GM23248 (cell line): ENCODE measurements around the gene UBALD2. TPM values are rescaled to one million over a fixed set of nuclear protein-coding genes. Genes with fewer than 3 reads are reported as not detected.

Experiments
- DNase-seq: peaks from one replicate; pipeline ENCODE4 v3.0.0-alpha.2; 2015
- H2AFZ ChIP-seq: fragments of 200-600 bp; sonication (generic); 2 replicates; pipeline ENCODE4 v1.6.1; 2016; ENCODE audit warnings: antibody characterized with exemption
- H3F3A ChIP-seq: fragments of 200-600 bp; sonication (generic); 2 replicates; pipeline ENCODE4 v1.6.1; 2016; ENCODE audit warnings: mild to moderate bottlenecking, antibody characterized with exemption, mixed run types; ENCODE audit not compliant: insufficient read depth
- H3K27ac ChIP-seq: fragments of 200-600 bp; sonication (generic); 2 replicates; pipeline ENCODE4 v1.5.1; 2016; ENCODE audit warnings: mild to moderate bottlenecking
- H3K27me3 ChIP-seq: fragments of 200-600 bp; sonication (generic); replicated peaks from 2 replicates; pipeline ENCODE4 v1.6.1; 2016; ENCODE audit warnings: mild to moderate bottlenecking; ENCODE audit not compliant: insufficient read depth
- H3K36me3 ChIP-seq: fragments of 200-600 bp; sonication (generic); 2 replicates; pipeline ENCODE4 v1.6.1; 2016; ENCODE audit warnings: low read depth, mild to moderate bottlenecking
- H3K4me1 ChIP-seq: fragments of 200-600 bp; sonication (generic); 2 replicates; pipeline ENCODE4 v1.6.1; 2016; ENCODE audit warnings: mild to moderate bottlenecking; ENCODE audit not compliant: insufficient read depth
- H3K4me2 ChIP-seq: fragments of 200-600 bp; sonication (generic); one replicate; pipeline ENCODE4 v1.6.1; 2016; ENCODE audit warnings: mild to moderate bottlenecking; ENCODE audit not compliant: unreplicated experiment
- H3K4me3 ChIP-seq: fragments of 200-600 bp; sonication (generic); 2 replicates; pipeline ENCODE4 v1.5.1; 2016; ENCODE audit warnings: mild to moderate bottlenecking
- H3K79me2 ChIP-seq: fragments of 200-600 bp; sonication (generic); 2 replicates; pipeline ENCODE4 v1.6.1; 2016; ENCODE audit warnings: mild to moderate bottlenecking; ENCODE audit not compliant: insufficient read depth
- H3K9ac ChIP-seq: fragments of 200-600 bp; sonication (generic); 2 replicates; pipeline ENCODE4 v1.6.1; 2016; ENCODE audit warnings: mild to moderate bottlenecking
- H3K9me2 ChIP-seq: fragments of 200-600 bp; sonication (generic); 2 replicates; pipeline ENCODE4 v1.6.1; 2016; ENCODE audit warnings: mixed run types, mild to moderate bottlenecking, moderate library complexity; ENCODE audit not compliant: insufficient read depth
- H3K9me3 ChIP-seq: fragments of 200-600 bp; sonication (generic); one replicate; pipeline ENCODE4 v1.6.1; 2017; ENCODE audit warnings: low read depth
- H4K20me1 ChIP-seq: fragments of 200-600 bp; sonication (generic); 2 replicates; pipeline ENCODE4 v1.6.0; 2016; ENCODE audit not compliant: insufficient read depth
- EZH2 ChIP-seq: fragments of 200-600 bp; sonication (generic); IDR thresholded peaks from 2 replicates; pipeline ENCODE4 v1.6.1; 2018; ENCODE audit warnings: antibody characterized with exemption, mild to moderate bottlenecking; ENCODE audit not compliant: insufficient read depth, poor library complexity, severe bottlenecking
- EZH2phosphoT487 ChIP-seq: fragments of 200-600 bp; sonication (generic); IDR thresholded peaks from 2 replicates; pipeline ENCODE4 v1.6.1; 2018; ENCODE audit warnings: antibody characterized with exemption, moderate library complexity, mild to moderate bottlenecking, low read depth; ENCODE audit not compliant: insufficient read depth
- WGBS, 2 experiments: methylation state at CpG; one replicate each; pipeline ENCODE4 v1.1.6; 2015 to 2017; ENCODE audit warnings: low lambda C conversion rate in 2 of 2, low coverage in 1 of 2; ENCODE audit errors: missing lambda C conversion rate in 2 of 2; 5-methylcytosine and 5-hydroxymethylcytosine counted together
- in situ Hi-C: fragments of 300-500 bp; cut with MboI; formaldehyde crosslinking; loops from 2 replicates; pipeline ENCODE4 v1.15.0; 2020
- polyA plus RNA-seq: library from polyadenylated mRNA; unstranded; fragments of >200 nt; fragmentation: Nextera tagmentation; extraction: Ambion mirVana; gene quantifications from 2 replicates; pipeline ENCODE4 v1.2.1, GENCODE V29; 2016
- total RNA-seq: library from RNA; depleted of rRNA; stranded (reverse); fragments of >200 nt; shearing (Covaris generic); gene quantifications from 2 replicates; pipeline ENCODE4 v1.2.3, GENCODE V29; 2014

UBALD2 gene
- total and polyA plus RNA-seq, 2 experiments from 2014 or later, result 0.56 to 6.4 TPM

DNA sequence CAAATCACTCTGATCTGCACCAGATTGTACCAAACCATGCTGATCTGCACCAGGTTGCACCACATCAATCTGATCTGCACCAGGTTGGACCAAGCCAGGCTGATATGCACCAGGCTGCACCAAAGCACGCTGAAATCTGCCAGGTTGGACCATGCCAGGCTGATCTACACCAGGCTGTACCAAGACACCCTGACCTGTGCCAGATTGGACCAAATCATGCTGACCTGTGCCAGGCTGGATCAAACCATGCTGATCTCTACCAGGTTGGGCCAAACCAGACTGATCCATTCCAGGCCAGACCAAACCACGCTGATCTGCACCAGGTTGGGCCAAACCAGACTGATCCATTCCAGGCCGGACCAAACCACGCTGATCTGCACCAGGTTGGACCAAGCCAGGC is 27.4 kb downstream of the UBALD2 start:
- no peaks in the 10 kb centered on the region for H3K9me2 ChIP-seq
- H3K79me2 ChIP-seq, result no peaks in the 10 kb centered on the region
- WGBS, 2 experiments, result 94 to 98% methylated on average over 4 of the region's 4 CpGs
- H3K4me3 ChIP-seq, result no peak overlapping the region
- H2AFZ ChIP-seq, result no peak overlapping the region
- no peak overlapping the region for H3K4me2 ChIP-seq
- H3K36me3 ChIP-seq, result no peaks in the 10 kb centered on the region
- H3F3A ChIP-seq, result no peaks in the 10 kb centered on the region
- no peak for DNase-seq
- no peaks in the 10 kb centered on the region for H4K20me1 ChIP-seq
- no peak overlapping the region for H3K9ac ChIP-seq
- TF ChIP-seq EZH2phosphoT487 (no peak), EZH2 (no peak)
- no peak overlapping the region for H3K27ac ChIP-seq
- in situ Hi-C loops, result loop anchor here (25.0 kb wide), 1 partner anchor 380 kb away; the partner anchor contains the start of gene MRPL38
- no peaks in the 10 kb centered on the region for H3K27me3 ChIP-seq
- H3K9me3 ChIP-seq, result no peaks in the 10 kb centered on the region
- no peaks in the 10 kb centered on the region for H3K4me1 ChIP-seq

DNA sequence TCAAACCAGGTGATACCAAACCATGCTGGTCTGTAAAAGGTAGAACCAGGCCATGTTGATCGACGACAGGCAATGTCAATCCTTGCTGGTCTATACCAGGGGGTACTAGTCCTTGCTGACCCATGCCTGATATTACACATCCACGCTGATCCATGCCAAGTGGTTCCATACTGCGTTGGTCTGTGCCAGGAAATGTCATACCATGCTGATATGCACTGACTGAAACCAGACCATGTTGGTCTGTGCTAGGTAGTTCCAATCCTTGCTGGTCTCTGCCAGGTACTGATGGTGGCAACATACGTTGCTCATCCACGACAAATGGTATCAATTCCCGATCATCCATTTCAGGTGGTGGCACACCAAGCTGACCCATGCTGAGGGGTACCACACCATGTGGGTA is 28.0 kb downstream of the UBALD2 start:
- TF ChIP-seq EZH2phosphoT487 (no peak), EZH2 (no peak)
- no peak overlapping the region for H3K4me2 ChIP-seq
- no peak overlapping the region for H3K27ac ChIP-seq
- H3F3A ChIP-seq, result no peaks in the 10 kb centered on the region
- DNase-seq, result no peak
- H3K27me3 ChIP-seq, result no peaks in the 10 kb centered on the region
- no peak overlapping the region for H3K4me3 ChIP-seq
- no peaks in the 10 kb centered on the region for H4K20me1 ChIP-seq
- no peak overlapping the region for H2AFZ ChIP-seq
- WGBS, 2 experiments, result 90 to 92% methylated on average over 7 of the region's 7 CpGs
- no peaks in the 10 kb centered on the region for H3K9me3 ChIP-seq
- no peak overlapping the region for H3K9ac ChIP-seq
- no peaks in the 10 kb centered on the region for H3K36me3 ChIP-seq
- H3K9me2 ChIP-seq, result no peaks in the 10 kb centered on the region
- in situ Hi-C loops, result loop anchor here (25.0 kb wide), 1 partner anchor 381 kb away; the partner anchor contains the start of gene MRPL38
- no peaks in the 10 kb centered on the region for H3K4me1 ChIP-seq
- H3K79me2 ChIP-seq, result no peaks in the 10 kb centered on the region

DNA sequence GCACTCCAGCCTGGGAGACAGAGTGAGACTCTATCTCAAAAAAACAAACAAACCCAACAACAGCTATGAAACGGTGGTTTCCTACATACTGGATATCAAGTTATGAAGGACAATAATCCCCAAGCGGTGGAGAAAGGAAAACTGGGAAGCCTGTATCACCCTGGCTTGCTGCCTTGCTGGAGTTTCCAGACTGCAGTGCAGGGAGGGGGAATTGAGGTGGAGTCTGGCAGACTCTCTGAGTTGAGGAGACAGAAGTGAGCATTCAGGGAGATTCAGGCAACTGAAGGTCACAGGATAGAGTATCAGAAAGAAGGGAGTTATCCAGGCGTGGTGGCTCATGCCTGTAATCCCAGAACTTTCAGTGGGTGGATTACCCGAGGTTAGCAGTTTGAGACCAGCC is 31.0 kb downstream of the UBALD2 start:
- Histone ChIP-seq H3K9me3 (no peaks in the 10 kb centered on the region), H3K4me3 (no peak overlapping the region), H3F3A (no peaks in the 10 kb centered on the region), H3K27me3 (no peaks in the 10 kb centered on the region), H3K4me2 (no peak overlapping the region), H3K36me3 (no peaks in the 10 kb centered on the region), H3K9me2 (no peaks in the 10 kb centered on the region), H2AFZ (no peak overlapping the region), H3K27ac (no peak overlapping the region), H3K4me1 (no peaks in the 10 kb centered on the region), H3K79me2 (no peaks in the 10 kb centered on the region), H4K20me1 (no peaks in the 10 kb centered on the region), H3K9ac (no peak overlapping the region)
- WGBS, 2 experiments, result 64 to 70% methylated on average over 4 of the region's 4 CpGs
- in situ Hi-C loops, result loop anchor here (25.0 kb wide), 1 partner anchor 384 kb away; the partner anchor contains the start of gene MRPL38
- TF ChIP-seq EZH2phosphoT487, result no peak
- no peak for TF ChIP-seq EZH2
- no peak for DNase-seq

DNA sequence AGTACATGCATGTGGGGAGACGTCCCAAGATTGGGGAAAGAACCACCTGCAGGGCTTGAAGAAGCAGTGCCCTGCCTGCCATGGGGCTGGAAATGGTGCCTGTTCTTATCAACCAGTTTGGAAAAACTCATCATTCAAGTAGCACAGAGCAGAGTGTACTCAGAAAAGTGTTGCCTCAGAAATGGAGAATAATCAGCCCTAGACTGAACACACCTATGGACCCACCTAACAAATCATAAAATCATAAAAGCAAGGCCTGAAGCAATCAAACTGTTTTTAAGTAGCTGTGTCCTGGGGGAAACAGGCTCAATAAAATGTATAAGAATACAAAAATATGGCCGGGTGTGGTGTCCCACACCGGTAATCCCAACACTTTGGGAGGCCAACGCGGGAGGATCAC is 31.7 kb downstream of the UBALD2 start:
- Histone ChIP-seq H3K9me3 (no peaks in the 10 kb centered on the region), H3K27me3 (no peaks in the 10 kb centered on the region), H3K4me2 (no peak overlapping the region), H3K9ac (no peak overlapping the region), H2AFZ (no peak overlapping the region), H3K36me3 (no peaks in the 10 kb centered on the region), H4K20me1 (no peaks in the 10 kb centered on the region), H3K79me2 (no peaks in the 10 kb centered on the region), H3F3A (no peaks in the 10 kb centered on the region), H3K4me1 (no peaks in the 10 kb centered on the region), H3K27ac (no peak overlapping the region), H3K4me3 (no peak overlapping the region), H3K9me2 (no peaks in the 10 kb centered on the region)
- TF ChIP-seq EZH2 (no peak), EZH2phosphoT487 (no peak)
- 96 to 98% methylated on average over 5 of the region's 5 CpGs for WGBS, 2 experiments
- in situ Hi-C loops, result loop anchor here (25.0 kb wide), 1 partner anchor 385 kb away; the partner anchor contains the start of gene MRPL38
- DNase-seq, result no peak

DNA sequence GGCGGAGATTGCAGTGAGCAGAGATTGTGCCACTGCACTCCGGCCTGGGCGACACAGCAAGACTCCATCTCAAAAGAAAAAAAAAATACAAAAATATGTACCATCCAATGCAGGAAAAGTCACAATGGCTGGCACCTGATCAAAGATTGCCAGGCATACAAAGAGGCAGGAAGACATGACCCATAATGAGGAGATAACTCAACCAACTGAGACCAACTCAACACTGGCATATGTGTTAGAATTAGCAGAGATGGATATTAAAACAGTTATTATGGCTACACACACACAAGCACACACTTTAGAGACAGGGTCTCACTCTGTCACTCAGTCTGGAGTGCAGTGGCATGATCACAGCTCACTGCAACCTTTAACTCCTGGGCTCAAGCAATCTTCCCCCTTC is 32.3 kb downstream of the UBALD2 start:
- no peak overlapping the region for H2AFZ ChIP-seq
- no peaks in the 10 kb centered on the region for H3K27me3 ChIP-seq
- no peaks in the 10 kb centered on the region for H3K9me2 ChIP-seq
- H4K20me1 ChIP-seq, result no peaks in the 10 kb centered on the region
- 89 to 95% methylated on average over 3 of the region's 3 CpGs for WGBS, 2 experiments
- no peaks in the 10 kb centered on the region for H3K79me2 ChIP-seq
- no peaks in the 10 kb centered on the region for H3K36me3 ChIP-seq
- DNase-seq, result no peak
- in situ Hi-C loops, result loop anchor here (25.0 kb wide), 1 partner anchor 385 kb away; the partner anchor contains the start of gene MRPL38
- H3K27ac ChIP-seq, result no peak overlapping the region
- no peaks in the 10 kb centered on the region for H3F3A ChIP-seq
- TF ChIP-seq EZH2phosphoT487 (no peak), EZH2 (no peak)
- no peak overlapping the region for H3K4me3 ChIP-seq
- H3K4me1 ChIP-seq, result no peaks in the 10 kb centered on the region
- no peak overlapping the region for H3K4me2 ChIP-seq
- H3K9me3 ChIP-seq, result no peaks in the 10 kb centered on the region
- no peak overlapping the region for H3K9ac ChIP-seq
